Panc1 (cell line): Measurements from ENCODE around the gene ATP8B1. TPM values are rescaled to one million over a fixed set of nuclear protein-coding genes. Genes with fewer than 3 reads are reported as not detected.

Source experiments
- ATAC-seq: fragments of 200-7000 bp; cut with Tn5 transposase; 2 replicates; pipeline ENCODE4 v1.9.1; 2020; ENCODE audit warnings: mild to moderate bottlenecking, moderate library complexity
- BruUV-seq: library from RNA; stranded (reverse); fragments of 400-500 nt; replicated peaks from 2 replicates; lab custom pipeline; 2021; lab: Mats Ljungman, UMichigan
- CTCF ChIA-PET: fragments of 300-600 bp; sonication (Branson Sonifier 250); formaldehyde crosslinking; loops from one replicate; lab custom pipeline; 2022; ENCODE audit warnings: antibody characterized with exemption; lab: Charles Lee
- POLR2A ChIA-PET: fragments of 300-600 bp; sonication (Branson Sonifier 250); formaldehyde crosslinking; loops from one replicate; lab custom pipeline; 2022; ENCODE audit warnings: antibody characterized with exemption; lab: Charles Lee
- DNase-seq: peaks from one replicate; pipeline ENCODE4 v3.0.0-alpha.2; 2010; ENCODE audit warnings: low read depth, low spot score
- H3K27ac ChIP-seq: 2 replicates; pipeline ENCODE4 v1.5.1; 2011; ENCODE audit warnings: mild to moderate bottlenecking, low read length, inconsistent platforms
- H3K27me3 ChIP-seq: fragments of 200-500 bp; sonication (Bioruptor generic); 2 replicates; pipeline ENCODE4 v1.6.0; 2014; ENCODE audit warnings: low read length, inconsistent platforms; ENCODE audit not compliant: control insufficient read depth, insufficient read depth
- H3K36me3 ChIP-seq: fragments of 200-500 bp; sonication (Bioruptor generic); 2 replicates; pipeline ENCODE4 v1.5.1; 2014; ENCODE audit warnings: inconsistent platforms, mild to moderate bottlenecking, low read length, moderate library complexity; ENCODE audit not compliant: control insufficient read depth, insufficient read depth
- H3K4me1 ChIP-seq: 2 replicates; pipeline ENCODE4 v1.5.1; 2011; ENCODE audit warnings: inconsistent platforms, mild to moderate bottlenecking, low read length, moderate library complexity; ENCODE audit not compliant: control insufficient read depth, insufficient read depth
- H3K4me3 ChIP-seq, 2 experiments: 2 replicates each; pipeline ENCODE4 v1.5.1; 2011 to 2012; ENCODE audit warnings: low read depth in 2 of 2, low read length in 2 of 2, mild to moderate bottlenecking in 2 of 2, inconsistent platforms in 1 of 2, moderate library complexity in 1 of 2
- H3K9me3 ChIP-seq: fragments of 200-500 bp; sonication (Bioruptor generic); 2 replicates; pipeline ENCODE4 v1.5.1; 2014; ENCODE audit warnings: low read depth, mild to moderate bottlenecking, inconsistent platforms, low read length, moderate library complexity; ENCODE audit not compliant: control insufficient read depth, insufficient read depth
- POLR2AphosphoS5 ChIP-seq: IDR thresholded peaks from 2 replicates; pipeline ENCODE4 v1.6.1; 2012; ENCODE audit warnings: mild to moderate bottlenecking, low read depth, low read length, moderate library complexity
- SIN3A ChIP-seq: IDR thresholded peaks from 2 replicates; pipeline ENCODE4 v1.6.1; 2012; ENCODE audit warnings: low read depth, mild to moderate bottlenecking, low read length, moderate library complexity, borderline replicate concordance; ENCODE audit not compliant: insufficient read depth
- TCF7L2 ChIP-seq: IDR thresholded peaks from 2 replicates; pipeline ENCODE4 v1.6.1; 2011; ENCODE audit warnings: mild to moderate bottlenecking, low read depth, low read length, inconsistent platforms
- in situ Hi-C: cut with HindIII; loops from 2 replicates; pipeline ENCODE4 v1.10.0; 2016; ENCODE audit warnings: low sequenced_read_pairs, low pct_unique_long_range_greater_than_20kb
- intact Hi-C: fragments of 100-400 bp; cut with micrococcal nuclease; formaldehyde crosslinking; loops from one replicate; pipeline ENCODE4 v1.10.0; 2022; ENCODE audit not compliant: unreplicated experiment
- total RNA-seq: library from RNA; stranded (reverse); gene quantifications from one replicate; pipeline ENCODE4 v1.2.1, GENCODE V29; 2021; ENCODE audit not compliant: unreplicated experiment
- TF ChIP-seq, protein P1 (sequence below), 2 experiments: IDR thresholded peaks; 2 replicates each; pipeline ENCODE4 v1.6.1; 2011 to 2012; ENCODE audit warnings: low read depth in 2 of 2, control low read depth in 1 of 2, low read length in 1 of 2, mild to moderate bottlenecking in 1 of 2, moderate library complexity in 1 of 2; ENCODE audit not compliant: insufficient read depth in 1 of 2
- TF ChIP-seq, protein P2 (sequence below): fragments of 450-650 bp; IDR thresholded peaks from 2 replicates; pipeline ENCODE4 v1.5.1; 2017; ENCODE audit warnings: mild to moderate bottlenecking

The ATP8B1 gene
- total RNA-seq, 1 experiment from 2014 or later: 12.5 TPM

DNA sequence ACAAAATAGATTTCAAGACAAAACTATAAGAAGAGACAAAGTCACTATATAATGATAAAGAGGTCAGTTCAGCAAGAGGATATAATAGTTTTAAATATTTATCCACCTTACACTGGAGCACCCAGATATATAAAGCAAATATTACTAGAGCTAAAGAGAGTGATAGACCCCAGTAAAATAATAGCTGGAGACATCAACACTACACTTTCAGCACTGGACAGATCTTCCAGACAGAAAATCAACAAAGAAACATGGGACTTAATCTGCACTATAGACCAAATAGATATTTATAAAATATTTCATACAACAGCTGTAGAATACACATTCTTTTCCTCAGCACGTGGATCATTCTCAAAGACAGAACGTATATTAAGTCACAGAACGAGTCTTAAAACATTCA is 86.6 kb downstream of the ATP8B1 start:
- no peak for ATAC-seq
- BruUV-seq: no TSS peak
- DNase-seq: no peak
- Histone ChIP-seq H3K4me3 (no peak overlapping the region), H3K36me3 (no peaks in the 10 kb centered on the region), H3K27ac (no peak overlapping the region), H3K27me3 (no peaks in the 10 kb centered on the region), H3K4me1 (peaks cover 8% of the 10 kb centered on the region), H3K9me3 (no peaks in the 10 kb centered on the region)
- ChIA-PET POLR2A (no interaction called here), CTCF (no interaction called here)
- TF ChIP-seq, protein P1, sequence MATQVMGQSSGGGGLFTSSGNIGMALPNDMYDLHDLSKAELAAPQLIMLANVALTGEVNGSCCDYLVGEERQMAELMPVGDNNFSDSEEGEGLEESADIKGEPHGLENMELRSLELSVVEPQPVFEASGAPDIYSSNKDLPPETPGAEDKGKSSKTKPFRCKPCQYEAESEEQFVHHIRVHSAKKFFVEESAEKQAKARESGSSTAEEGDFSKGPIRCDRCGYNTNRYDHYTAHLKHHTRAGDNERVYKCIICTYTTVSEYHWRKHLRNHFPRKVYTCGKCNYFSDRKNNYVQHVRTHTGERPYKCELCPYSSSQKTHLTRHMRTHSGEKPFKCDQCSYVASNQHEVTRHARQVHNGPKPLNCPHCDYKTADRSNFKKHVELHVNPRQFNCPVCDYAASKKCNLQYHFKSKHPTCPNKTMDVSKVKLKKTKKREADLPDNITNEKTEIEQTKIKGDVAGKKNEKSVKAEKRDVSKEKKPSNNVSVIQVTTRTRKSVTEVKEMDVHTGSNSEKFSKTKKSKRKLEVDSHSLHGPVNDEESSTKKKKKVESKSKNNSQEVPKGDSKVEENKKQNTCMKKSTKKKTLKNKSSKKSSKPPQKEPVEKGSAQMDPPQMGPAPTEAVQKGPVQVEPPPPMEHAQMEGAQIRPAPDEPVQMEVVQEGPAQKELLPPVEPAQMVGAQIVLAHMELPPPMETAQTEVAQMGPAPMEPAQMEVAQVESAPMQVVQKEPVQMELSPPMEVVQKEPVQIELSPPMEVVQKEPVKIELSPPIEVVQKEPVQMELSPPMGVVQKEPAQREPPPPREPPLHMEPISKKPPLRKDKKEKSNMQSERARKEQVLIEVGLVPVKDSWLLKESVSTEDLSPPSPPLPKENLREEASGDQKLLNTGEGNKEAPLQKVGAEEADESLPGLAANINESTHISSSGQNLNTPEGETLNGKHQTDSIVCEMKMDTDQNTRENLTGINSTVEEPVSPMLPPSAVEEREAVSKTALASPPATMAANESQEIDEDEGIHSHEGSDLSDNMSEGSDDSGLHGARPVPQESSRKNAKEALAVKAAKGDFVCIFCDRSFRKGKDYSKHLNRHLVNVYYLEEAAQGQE (IDR thresholded peaks at IDR 0.05; ENCODE audit: insufficient read depth in 1 of 2, low read depth in 2 of 2, low read length in 1 of 2): peak in 1 of 2 experiments; percentile 62; a peak in 2 of 4 replicates
- TF ChIP-seq SIN3A: no peak
- in situ Hi-C loops: no loop called here
- intact Hi-C loops: no loop called here

DNA sequence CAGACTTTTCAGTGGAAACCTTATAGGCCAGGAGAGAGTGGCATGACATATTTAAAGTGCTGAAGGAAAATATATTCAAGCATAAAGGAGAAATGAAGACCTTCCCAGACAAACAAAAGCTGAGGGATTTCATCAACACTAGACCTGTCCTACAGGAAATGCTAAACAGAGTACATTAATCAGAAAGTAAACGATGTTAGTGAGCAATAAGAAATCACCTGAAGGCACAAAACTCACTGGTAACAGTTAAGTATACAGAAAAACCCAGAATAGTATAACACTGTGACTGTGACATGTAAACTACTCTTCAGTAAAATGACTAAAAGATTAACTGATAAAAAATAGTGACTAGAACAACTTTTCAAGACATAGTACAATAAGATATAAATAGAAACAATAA is 87.4 kb downstream of the ATP8B1 start:
- H3K4me3 ChIP-seq: no peak overlapping the region
- H3K36me3 ChIP-seq: no peaks in the 10 kb centered on the region
- H3K9me3 ChIP-seq: no peaks in the 10 kb centered on the region
- H3K27ac ChIP-seq: no peak overlapping the region
- ChIA-PET POLR2A (no interaction called here), CTCF (no interaction called here)
- TF ChIP-seq, protein P1 (IDR thresholded peaks at IDR 0.05; ENCODE audit: insufficient read depth in 1 of 2, low read depth in 2 of 2, low read length in 1 of 2): no peak
- TF ChIP-seq TCF7L2 (no peak), POLR2AphosphoS5 (no peak), SIN3A (no peak)
- TF ChIP-seq, protein P2, sequence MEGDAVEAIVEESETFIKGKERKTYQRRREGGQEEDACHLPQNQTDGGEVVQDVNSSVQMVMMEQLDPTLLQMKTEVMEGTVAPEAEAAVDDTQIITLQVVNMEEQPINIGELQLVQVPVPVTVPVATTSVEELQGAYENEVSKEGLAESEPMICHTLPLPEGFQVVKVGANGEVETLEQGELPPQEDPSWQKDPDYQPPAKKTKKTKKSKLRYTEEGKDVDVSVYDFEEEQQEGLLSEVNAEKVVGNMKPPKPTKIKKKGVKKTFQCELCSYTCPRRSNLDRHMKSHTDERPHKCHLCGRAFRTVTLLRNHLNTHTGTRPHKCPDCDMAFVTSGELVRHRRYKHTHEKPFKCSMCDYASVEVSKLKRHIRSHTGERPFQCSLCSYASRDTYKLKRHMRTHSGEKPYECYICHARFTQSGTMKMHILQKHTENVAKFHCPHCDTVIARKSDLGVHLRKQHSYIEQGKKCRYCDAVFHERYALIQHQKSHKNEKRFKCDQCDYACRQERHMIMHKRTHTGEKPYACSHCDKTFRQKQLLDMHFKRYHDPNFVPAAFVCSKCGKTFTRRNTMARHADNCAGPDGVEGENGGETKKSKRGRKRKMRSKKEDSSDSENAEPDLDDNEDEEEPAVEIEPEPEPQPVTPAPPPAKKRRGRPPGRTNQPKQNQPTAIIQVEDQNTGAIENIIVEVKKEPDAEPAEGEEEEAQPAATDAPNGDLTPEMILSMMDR: no peak
- H3K4me1 ChIP-seq: peaks cover 8% of the 10 kb centered on the region
- intact Hi-C loops (no loop called here), in situ Hi-C loops (no loop called here)
- no peaks in the 10 kb centered on the region for H3K27me3 ChIP-seq
- no peak for ATAC-seq
- BruUV-seq: no TSS peak
- no peak for DNase-seq
